C1 segment of cervical spinal cord (tissue), 14 donors: ENCODE data around the gene SCAF1.

Experiments used
- DNase-seq, 14 donors: peaks; one replicate each; lab custom pipeline; 2025; lab: John Stamatoyannopoulos, UW

SCAF1 gene

DNA sequence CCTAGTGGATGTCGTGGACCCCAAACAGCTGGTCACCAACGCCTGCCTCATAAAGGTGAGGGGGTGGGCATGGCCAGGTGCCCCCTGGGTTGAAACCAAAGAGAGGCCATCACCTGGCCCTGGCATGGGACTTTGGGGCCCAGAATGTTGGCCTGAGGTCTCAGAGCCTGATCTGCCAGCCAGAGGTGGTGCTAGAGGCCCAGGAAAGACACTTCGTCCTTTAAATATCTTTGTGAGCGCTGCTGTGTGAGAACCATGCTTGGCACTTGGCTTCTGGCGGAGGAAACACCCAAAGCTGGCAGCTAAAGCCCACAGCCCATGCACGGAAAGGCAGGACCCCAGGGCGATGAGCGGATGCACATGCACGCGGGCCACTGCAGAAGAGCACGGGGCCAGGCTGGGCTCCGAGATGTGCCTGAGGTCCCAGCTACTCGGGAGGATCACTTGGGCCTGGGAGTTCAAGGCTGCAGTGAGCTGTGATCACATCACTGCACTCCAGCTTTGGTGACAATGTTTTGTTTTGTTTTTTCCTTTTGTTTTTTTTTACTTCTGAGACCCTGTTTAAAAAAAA, 43.1 kb downstream of the SCAF1 start:
- no peak for DNase-seq

DNA sequence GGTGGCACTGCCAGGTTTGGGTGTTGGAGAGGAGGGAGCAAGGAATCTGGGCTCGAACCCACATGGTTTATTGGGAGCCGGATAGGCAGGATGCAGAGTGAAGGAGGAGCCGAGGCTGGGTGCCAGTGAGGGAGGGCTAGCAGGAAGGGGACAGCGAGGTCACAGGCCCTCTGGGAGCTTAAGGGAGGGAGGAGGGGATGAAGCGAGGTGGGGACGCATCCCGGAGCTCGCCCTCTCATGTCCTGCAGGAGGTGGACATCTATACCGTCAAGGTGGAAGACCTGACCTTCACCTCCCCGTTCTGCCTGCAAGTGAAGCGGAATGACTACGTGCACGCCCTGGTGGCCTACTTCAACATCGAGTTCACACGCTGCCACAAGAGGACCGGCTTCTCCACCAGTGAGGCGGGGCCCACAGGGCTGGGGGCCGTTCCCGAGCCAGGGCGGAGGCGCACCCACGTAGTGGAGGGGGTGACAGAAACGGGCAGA, 43.9 kb downstream of the SCAF1 start:
- no peak for DNase-seq

DNA sequence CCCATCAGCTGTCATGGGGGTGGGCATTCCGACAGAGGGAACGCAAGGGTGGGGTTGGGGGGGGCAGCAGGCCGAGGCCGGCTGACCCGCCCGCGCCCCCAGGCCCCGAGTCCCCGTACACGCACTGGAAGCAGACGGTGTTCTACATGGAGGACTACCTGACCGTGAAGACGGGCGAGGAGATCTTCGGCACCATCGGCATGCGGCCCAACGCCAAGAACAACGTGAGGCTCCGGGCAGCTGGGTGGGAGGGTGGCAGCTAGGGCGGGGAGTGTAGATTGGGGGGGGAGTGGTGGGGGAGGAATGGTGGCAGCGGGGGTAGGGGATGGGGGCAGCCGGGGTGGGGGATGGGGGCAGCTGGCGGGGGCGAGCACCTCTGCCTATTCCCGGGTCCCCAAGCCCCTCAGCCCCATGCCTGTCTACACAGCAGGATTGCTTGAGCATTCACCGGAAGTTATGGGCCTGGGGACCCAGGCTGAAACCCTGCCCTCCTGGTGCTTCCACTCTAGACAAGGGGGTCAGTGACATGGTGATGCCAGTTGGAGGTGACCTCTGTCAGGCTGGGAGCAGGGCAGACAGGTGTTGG, 44.6 kb downstream of the SCAF1 start:
- DNase-seq: no peak

DNA sequence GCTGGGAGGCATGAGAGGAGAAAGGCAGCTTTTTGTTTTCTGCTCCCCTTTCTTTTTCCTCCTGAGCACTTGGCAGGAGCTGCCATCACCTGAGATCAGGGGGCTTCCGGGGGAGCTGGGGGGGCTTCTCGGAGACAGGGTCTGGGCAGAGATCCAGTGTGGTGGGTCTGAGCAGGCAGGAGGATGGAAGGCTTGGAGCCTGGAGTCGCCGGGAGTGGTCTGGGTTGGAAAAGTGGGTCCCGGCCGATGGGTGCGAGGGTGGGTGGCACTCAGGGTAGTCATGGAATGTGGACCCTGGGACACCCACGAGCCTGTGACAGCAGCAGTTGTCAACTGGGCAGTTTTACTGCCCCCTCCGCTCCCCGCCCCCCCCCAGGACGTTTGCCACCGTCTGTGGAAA, 45.1 kb downstream of the SCAF1 start:
- no peak for DNase-seq

DNA sequence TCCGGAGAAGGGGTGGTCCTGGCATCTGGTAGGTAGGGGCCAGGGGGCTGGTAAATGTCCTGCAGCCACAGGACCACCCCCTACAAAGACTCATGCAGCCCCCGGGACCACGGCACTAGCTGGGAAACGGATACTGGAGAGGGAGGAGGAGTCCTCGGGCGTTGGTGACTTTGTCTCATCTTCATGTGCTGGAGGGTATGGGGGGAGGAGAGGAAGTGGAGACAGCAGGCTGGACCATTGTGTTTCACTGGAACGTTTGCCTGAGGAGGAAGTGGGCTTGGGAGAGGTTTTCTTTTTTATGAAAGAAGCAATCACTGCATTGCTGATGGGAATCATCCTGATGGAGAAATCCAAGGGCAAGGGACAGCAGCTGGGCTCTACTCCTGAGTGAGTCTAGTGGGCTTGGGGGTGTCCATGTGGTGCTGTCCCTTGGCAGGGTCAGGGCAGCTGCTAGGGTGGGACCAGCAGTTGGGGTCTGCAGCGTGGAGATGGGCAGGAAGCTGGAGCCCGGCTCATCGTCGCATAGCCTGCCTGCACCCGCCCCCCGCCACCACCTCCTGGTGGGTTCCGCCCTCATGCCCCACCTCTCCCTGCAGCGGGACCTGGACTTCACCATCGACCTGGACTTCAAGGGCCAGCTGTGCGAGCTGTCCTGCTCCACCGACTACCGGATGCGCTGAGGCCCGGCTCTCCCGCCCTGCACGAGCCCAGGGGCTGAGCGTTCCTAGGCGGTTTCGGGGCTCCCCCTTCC, 45.7 kb downstream of the SCAF1 start:
- DNase-seq: no peak

DNA sequence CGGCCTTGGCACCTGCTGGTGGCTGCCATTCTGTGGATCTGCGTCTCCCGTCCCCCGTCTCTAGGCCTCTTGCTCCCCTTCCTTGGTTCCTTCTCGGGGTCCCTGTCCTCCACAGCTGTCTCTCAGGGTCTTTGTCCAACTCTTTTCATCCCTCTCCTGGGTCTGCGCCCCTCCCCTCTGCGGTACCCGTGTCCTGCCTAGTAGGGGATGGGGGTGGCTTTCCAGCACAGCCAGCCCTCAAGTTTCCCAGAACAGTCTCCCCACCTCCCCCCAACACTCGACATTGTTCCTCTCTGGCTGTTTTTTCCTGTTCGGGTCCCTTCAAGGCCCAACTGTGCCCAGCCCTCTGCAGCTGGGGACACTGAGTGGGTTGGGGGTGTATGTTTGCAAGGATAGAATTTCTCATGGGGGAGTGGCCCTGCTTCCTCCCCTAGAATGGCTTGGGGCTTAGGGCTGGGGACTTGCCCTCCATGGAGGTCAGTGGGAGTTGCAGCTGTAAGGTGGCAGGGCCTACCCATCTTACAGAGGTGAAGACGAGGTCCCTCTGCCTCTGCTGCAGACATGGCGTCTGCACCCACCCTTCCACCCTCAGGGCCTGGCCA, 46.6 kb downstream of the SCAF1 start:
- DNase-seq: no peak

DNA sequence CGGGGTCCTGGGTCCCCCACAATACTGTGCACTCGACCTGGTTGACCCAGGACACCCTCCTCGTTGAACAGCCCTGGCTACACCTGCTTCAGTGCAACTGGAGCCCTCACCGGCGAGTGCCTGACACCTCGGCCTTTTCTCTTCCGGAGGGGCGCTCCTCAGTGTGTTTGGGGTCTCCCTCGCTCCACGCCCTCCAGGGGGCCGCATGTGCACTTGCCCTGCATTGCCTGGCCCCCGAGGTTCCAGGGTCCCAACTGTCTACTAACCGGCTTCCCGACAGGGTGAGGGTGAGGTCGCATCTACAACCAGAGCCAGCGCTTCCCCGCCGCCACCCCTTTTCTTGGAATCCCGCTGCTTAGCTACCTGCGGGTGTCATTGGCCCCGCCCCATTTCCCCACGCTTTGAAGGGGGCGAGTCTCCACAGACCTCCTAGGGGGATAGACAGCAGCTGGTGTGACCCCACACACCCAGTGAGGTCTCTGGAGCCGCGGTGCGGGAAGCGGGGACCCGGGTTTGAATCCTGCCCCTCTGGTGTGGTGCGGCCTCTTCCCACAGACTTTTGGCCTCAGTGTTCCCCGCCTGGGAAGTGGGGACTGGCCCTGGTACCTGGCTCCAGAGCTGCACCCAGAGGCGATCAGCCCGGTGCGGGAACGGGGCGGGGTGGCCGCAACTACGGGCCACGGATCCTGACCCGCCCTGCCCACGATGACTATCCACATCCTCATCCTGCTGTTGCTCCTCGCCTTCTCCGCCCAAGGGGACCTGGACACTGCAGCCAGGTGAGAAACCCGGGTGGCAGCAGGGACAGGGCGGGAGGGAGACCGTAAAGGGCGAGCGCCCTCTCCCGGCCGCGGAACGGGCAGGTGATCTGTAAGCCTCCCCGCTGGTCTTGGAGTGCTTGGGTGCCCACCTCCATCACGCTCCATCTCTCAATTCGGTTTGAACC, 47.4 kb downstream of the SCAF1 start, which contains the start of gene ADM5:
TSS of gene ADM5 (plus strand) at position 462 of the 946 bp plus-strand sequence. CDS start at position 706, 244 bp downstream.
- DNase-seq: peak in 7 of 14 donors; percentile 6 to 74 (median 22)

DNA sequence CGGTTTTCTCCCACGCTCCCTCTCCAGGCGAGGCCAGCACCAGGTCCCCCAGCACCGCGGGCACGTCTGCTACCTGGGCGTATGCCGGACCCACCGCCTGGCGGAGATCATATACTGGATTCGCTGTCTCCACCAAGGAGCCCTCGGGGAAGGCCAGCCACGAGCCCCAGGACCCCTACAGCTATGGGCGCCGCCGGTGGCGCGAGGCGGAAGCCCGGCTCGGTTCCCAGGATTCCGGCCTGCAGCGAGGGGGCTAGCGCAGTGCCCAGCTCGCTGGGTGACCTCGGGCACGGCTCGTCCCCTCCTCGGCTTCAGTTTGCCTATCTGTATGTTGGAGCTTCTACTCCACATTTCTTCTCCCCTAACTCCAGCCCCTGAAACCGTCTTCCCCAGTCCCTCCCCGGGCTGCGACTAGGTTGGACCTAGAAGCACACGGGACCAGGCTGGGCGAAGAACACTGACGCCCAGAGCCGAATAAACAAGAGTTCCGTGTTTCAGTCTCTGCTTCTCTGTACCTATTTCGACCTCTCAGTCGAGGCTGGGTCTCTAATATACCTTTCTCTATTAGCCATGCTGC, 48.2 kb downstream of the SCAF1 start:
- DNase-seq: peak in 2 of 14 donors; percentile 27 to 30

DNA sequence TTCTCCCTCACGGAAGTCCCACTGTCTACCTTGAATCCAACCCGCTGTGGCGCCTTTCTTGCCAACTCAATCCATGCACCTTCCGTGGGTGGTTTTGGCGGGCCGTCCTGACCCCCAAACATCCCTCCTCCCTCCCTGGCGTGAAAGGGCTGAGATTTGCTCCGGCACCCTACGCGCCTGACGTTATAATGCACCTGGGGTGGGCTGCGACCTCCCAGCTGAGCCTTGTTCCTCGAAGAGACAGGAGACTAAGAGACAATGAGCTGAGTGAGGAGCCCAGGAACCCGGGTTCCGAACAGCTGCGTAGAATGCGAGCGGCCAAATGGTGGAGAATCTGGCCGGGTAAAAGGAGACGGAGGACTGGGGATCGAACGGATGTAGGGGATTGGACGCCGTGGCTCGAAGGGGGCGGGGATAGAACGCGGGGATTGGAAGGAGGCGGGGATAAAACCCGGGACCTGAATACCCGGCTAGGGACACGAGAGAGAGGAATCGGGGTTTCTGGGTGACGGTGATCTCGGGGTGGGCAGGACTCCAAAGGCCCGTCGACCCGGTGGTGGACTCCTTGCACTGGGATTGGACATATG, 48.7 kb downstream of the SCAF1 start, which contains the start of gene CPT1C:
TSS of gene CPT1C (plus strand) at position 461 of the 587 bp plus-strand sequence. CDS start 1,137 bp downstream, outside the sequence.
- DNase-seq: peak in 12 of 14 donors; percentile 39 to 93 (median 70)

DNA sequence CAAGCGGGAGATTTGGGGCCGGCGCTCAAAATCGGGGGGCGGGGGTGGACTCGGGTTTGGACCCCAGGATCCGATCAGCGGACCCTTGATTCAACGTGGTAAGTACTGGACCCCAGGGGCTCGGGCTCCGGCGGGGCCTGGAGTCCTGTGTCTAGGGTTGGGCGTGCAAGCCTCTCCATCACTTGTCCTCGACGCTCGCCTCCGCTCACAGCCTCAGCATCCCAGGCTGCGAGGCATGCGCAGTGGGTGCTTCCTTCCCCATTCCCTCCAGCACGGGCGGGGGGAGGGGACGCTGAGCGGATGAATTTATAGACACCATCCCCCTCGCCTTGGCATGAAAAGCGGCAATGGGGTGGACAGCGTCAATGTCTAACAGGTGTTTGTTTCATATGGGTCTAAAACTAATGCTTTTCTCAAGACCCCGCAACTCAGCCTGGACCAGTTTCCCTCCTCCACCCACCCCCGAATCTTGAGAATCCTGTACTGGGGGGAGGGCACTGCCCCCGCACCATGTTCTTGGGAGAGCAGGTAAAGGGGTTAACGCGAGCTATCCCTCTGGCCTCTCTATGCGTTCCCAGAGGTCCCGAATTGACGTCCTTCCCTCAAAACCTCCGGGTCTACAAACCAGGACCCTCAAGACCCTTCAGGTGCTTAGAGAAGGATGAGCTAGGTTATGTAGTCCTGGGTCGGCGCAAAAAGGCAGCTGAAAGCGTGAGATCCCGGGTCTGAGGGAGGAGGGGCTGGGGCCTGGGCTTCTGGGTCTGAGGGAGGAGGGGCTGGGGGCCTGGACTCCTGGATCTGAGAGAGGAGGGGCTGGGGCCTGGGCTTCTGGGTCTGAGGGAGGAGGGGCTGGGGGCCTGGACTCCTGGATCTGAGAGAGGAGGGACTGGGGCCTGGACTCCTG, 49.5 kb downstream of the SCAF1 start:
- DNase-seq: peak in 12 of 14 donors; percentile 34 to 85 (median 66)

DNA sequence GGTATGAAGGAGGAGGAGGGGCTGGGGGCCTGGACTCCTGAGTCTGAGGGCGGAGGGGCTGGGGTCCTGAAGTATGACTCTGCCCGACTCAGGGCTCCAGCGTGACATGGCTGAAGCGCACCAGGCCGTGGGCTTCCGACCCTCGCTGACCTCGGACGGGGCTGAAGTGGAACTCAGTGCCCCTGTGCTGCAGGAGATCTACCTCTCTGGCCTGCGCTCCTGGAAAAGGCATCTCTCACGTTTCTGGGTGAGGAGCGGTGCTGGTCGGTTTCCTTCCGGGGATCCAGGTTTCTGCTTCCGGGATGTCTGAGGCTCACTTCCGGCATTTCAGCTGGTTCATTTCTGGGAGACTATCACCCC, 50.1 kb downstream of the SCAF1 start:
- peak in 1 of 14 donors; percentile 75 for DNase-seq

DNA sequence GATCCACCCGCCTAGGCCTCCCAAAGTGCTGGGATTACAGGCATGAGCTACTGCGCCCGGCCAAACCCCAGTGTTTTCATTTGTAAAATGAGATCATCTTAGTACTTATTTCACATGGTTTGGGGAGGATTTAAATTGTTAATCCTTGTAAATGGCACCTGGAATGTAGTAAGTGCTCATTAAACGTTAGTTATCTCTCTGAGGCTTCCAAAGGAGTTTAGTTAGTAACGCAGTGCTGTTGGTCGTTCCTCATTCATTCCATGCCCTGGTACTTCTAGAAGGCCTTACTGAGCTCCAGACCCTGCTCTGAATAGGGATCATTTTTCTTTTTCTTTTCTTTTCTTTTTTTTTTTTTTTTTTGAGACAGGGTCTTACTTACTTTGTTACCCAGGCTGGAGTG, 54.1 kb downstream of the SCAF1 start:
- no peak for DNase-seq

DNA sequence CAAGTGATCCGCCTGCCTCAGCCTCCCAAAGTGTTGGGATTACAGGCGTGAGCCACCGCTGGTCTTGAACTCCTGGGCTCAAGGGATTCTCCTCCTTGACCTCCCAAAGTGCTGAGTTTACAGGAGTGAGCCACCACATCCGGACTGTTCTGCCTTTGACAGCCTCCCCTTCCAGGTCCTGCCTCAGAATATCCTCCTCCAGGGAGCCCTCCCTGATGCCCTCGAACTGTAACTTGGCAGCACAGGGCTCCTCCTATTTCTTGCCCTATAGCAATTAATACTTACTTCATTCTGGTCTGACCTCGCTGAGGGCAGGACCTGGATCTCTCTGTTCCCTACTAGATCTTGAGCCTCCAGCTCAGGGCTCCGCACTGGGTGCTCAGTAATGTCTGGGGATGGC, 54.9 kb downstream of the SCAF1 start:
- no peak for DNase-seq

DNA sequence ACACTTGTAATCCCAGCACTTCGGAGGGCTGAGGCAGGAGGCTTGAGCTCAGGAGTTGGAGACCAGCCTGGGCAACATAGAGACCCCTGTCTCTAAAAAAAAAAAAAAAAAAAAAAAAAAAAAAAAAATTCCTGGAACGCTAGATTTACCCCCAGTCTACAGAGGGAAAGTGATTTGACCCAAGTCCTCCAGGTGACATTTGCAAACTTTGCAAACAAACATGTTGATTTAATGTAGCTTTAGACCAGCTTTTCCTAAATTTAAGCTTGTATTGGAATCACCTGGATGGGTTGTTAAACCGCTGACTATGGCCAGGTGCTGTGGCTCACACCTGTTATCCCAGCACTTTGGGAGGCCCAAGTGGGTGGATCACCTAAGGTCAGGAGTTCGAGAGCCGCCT, 57.4 kb downstream of the SCAF1 start:
- no peak for DNase-seq

DNA sequence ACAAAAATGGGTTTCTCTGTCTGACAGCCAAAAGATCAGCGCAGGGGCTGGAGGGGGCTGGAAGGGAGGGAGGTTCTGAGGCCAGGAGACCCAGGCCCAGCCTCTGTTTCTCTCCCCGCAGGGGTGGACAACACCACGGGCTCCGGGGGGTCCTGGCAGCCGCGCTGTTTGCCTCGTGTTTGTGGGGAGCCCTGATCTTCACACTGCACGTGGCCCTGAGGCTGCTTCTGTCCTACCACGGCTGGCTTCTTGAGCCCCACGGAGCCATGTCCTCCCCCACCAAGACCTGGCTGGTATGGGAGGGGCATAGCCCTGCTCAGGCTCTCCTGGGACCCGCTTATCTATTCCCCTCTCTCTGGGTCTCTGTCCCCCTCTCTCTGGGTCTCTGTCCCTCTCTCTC, 58.6 kb downstream of the SCAF1 start:
- no peak for DNase-seq

DNA sequence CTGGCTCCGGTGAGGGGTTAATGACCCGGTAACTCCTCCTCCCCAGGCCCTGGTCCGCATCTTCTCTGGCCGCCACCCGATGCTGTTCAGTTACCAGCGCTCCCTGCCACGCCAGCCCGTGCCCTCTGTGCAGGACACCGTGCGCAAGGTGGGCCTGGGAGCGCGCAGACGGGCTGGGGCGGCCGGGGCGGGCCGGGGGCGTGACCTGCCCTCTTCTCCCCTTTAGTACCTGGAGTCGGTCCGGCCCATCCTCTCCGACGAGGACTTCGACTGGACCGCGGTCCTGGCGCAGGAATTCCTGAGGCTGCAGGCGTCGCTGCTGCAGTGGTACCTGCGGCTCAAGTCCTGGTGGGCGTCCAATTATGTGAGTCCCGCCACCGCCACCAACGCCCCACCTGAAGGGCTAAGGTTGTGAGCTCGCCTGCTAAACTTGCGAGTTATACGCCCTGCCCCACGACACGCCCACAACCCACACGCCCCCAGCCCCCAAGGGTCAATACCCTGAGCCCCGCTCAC, 59.3 kb downstream of the SCAF1 start:
- no peak for DNase-seq

DNA sequence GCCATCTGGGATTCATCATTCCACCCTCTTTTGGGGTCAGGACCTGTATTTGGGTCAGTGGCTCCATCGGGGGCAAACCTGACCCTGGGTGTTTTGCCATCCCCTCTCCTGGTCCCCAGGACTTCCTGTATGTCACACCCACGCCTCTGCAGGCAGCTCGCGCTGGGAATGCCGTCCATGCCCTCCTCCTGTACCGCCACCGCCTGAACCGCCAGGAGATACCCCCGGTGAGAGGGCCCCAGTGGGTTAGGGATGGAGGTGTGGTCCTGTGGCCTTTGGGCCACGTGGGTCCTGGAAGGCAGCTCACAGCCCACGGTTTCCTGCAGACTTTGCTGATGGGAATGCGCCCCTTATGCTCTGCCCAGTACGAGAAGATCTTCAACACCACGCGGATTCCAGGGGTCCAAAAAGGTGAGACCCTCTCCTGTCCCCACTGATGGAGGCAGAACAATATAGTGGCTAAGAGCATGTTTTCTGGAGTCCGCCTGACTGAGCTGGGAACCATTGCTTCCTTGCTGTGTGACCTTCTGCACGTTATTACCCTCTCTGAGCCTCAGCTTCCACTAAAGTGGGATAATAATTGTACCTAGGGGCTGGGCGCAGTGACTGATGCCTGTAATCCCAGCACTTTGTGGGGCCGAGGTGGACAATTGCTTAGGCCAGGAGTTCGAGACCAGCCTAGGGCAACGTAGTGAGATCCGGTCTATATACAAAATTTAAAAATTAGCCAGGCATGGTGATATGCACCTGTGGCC, 63.1 kb downstream of the SCAF1 start:
- DNase-seq: no peak

DNA sequence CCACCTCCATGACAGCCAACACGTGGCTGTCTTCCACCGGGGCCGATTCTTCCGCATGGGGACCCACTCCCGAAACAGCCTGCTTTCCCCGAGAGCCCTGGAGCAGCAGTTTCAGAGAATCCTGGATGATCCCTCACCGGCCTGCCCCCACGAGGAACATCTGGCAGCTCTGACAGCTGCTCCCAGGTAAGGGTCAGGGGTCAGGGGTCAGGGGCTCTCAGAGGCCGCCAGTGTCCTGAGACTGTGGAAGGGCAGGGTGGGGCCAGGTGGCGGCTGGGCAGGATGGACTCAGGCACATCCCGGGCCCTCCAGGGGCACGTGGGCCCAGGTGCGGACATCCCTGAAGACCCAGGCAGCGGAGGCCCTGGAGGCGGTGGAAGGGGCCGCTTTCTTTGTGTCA, 63.9 kb downstream of the SCAF1 start:
- no peak for DNase-seq
